DOHH2 (cell line): ENCODE measurements around the gene HBE1.

Source experiments
- H3F3A ChIP-seq: fragments of 200-600 bp; sonication (generic), shearing (Covaris generic); 2 replicates; pipeline ENCODE4 v1.6.0; 2016; ENCODE audit warnings: antibody characterized with exemption, mild to moderate bottlenecking; ENCODE audit not compliant: control insufficient read depth, insufficient read depth
- H3K27ac ChIP-seq: fragments of 200-600 bp; sonication (generic); 2 replicates; pipeline ENCODE4 v1.5.1; 2014; ENCODE audit warnings: low read depth, mild to moderate bottlenecking, low read length, moderate library complexity
- H3K27me3 ChIP-seq: fragments of 200-600 bp; sonication (generic); 2 replicates; pipeline ENCODE4 v1.6.1; 2014; ENCODE audit warnings: mild to moderate bottlenecking, low read length, mixed read lengths; ENCODE audit not compliant: control insufficient read depth
- H3K36me3 ChIP-seq: fragments of 200-600 bp; sonication (generic); 2 replicates; pipeline ENCODE4 v1.6.1; 2014; ENCODE audit warnings: mild to moderate bottlenecking, low read length, moderate library complexity, mixed read lengths; ENCODE audit not compliant: control insufficient read depth
- H3K4me1 ChIP-seq: fragments of 200-600 bp; sonication (generic); 2 replicates; pipeline ENCODE4 v1.6.1; 2014; ENCODE audit warnings: mild to moderate bottlenecking, low read length, mixed read lengths; ENCODE audit not compliant: control insufficient read depth
- H3K4me2 ChIP-seq: fragments of 200-600 bp; sonication (generic); 2 replicates; pipeline ENCODE4 v1.6.0; 2014; ENCODE audit warnings: mild to moderate bottlenecking, low read length, moderate library complexity
- H3K4me3 ChIP-seq: fragments of 200-600 bp; sonication (generic); 2 replicates; pipeline ENCODE4 v1.5.1; 2014; ENCODE audit warnings: mild to moderate bottlenecking, low read length, mixed read lengths
- H3K79me2 ChIP-seq: fragments of 200-600 bp; sonication (generic); 2 replicates; pipeline ENCODE4 v1.6.1; 2014; ENCODE audit warnings: mild to moderate bottlenecking, low read length, mixed read lengths; ENCODE audit not compliant: control insufficient read depth
- H3K9me2 ChIP-seq: fragments of 200-600 bp; sonication (generic); replicated peaks from 2 replicates; pipeline ENCODE4 v1.6.1; 2014; ENCODE audit warnings: mild to moderate bottlenecking, low read length, mixed read lengths; ENCODE audit not compliant: control insufficient read depth
- H3K9me3 ChIP-seq: fragments of 200-600 bp; sonication (generic); 2 replicates; pipeline ENCODE4 v1.6.1; 2014; ENCODE audit warnings: antibody characterized with exemption, low read length, mixed read lengths; ENCODE audit not compliant: control insufficient read depth, insufficient read depth
- H4K20me1 ChIP-seq: fragments of 200-600 bp; sonication (generic); 2 replicates; pipeline ENCODE4 v1.6.0; 2014; ENCODE audit warnings: low read depth, mild to moderate bottlenecking, antibody characterized with exemption, low read length, moderate library complexity; ENCODE audit not compliant: control insufficient read depth, insufficient read depth
- EZH2phosphoT487 ChIP-seq: fragments of 200-600 bp; sonication (generic); IDR thresholded peaks from 2 replicates; pipeline ENCODE4 v1.6.1; 2017; ENCODE audit warnings: borderline replicate concordance, mild to moderate bottlenecking, antibody characterized with exemption, low read length, moderate library complexity, mixed read lengths
- TF ChIP-seq, protein P1 (sequence below): fragments of 200-600 bp; sonication (generic); IDR thresholded peaks from one replicate; pipeline ENCODE4 v1.5.1; 2014; ENCODE audit warnings: antibody characterized with exemption, mild to moderate bottlenecking, low read depth, low read length; ENCODE audit not compliant: poor library complexity, severe bottlenecking

Gene HBE1

DNA sequence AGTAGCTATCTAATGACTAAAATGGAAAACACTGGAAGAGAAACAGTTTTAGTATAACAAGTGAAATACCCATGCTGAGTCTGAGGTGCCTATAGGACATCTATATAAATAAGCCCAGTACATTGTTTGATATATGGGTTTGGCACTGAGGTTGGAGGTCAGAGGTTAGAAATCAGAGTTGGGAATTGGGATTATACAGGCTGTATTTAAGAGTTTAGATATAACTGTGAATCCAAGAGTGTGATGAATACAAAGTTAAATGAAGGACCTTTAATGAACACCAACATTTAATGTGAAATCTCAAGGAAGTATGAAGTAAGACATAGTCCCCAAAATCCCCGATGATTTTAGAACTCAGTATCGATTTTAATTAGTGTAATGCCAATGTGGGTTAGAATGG, 32.3 kb downstream of the HBE1 start:
- H3K9me3 ChIP-seq, result no peaks in the 10 kb centered on the region

DNA sequence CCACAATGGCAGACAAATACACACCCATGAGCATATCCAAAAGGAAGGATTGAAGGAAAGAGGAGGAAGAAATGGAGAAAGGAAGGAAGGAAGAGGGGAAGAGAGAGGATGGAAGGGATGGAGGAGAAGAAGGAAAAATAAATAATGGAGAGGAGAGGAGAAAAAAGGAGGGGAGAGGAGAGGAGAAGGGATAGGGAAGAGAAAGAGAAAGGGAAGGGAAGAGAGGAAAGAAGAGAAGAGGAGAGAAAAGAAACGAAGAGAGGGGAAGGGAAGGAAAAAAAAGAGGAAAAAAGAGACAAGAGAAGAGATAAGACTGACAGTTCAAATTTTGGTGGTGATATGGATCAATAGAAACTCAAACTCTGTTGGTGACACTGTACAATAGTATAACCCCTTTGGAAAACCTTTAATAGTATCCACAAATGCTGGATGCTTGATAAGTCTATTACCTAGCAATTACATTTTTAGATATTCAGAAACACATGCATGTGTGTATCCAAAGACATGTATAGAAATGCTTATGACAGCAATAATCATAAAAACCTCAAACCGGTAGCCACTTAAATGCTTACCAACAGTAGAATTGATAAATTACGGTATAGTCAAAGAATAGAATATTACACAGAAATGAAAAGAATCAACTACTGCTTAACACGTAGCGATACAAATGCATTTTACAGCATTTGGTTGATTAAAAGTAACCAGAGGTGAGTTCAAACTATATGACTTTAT, 34.2 kb downstream of the HBE1 start:
- Histone ChIP-seq H3K9me2 (no peaks in the 10 kb centered on the region), H4K20me1 (no peaks in the 10 kb centered on the region), H3K27me3 (no peaks in the 10 kb centered on the region), H3K36me3 (no peaks in the 10 kb centered on the region), H3K79me2 (no peaks in the 10 kb centered on the region), H3K4me3 (no peak overlapping the region), H3K4me2 (no peak overlapping the region), H3K4me1 (no peaks in the 10 kb centered on the region), H3K27ac (no peak overlapping the region), H3F3A (no peaks in the 10 kb centered on the region), H3K9me3 (no peaks in the 10 kb centered on the region)
- TF ChIP-seq EZH2phosphoT487, result no peak
- TF ChIP-seq, protein P1, sequence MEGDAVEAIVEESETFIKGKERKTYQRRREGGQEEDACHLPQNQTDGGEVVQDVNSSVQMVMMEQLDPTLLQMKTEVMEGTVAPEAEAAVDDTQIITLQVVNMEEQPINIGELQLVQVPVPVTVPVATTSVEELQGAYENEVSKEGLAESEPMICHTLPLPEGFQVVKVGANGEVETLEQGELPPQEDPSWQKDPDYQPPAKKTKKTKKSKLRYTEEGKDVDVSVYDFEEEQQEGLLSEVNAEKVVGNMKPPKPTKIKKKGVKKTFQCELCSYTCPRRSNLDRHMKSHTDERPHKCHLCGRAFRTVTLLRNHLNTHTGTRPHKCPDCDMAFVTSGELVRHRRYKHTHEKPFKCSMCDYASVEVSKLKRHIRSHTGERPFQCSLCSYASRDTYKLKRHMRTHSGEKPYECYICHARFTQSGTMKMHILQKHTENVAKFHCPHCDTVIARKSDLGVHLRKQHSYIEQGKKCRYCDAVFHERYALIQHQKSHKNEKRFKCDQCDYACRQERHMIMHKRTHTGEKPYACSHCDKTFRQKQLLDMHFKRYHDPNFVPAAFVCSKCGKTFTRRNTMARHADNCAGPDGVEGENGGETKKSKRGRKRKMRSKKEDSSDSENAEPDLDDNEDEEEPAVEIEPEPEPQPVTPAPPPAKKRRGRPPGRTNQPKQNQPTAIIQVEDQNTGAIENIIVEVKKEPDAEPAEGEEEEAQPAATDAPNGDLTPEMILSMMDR, result no peak

More for the DNA sequence above, 32.3 kb downstream of the HBE1 start:
- H3K9me2 ChIP-seq, result no peaks in the 10 kb centered on the region
- H3F3A ChIP-seq, result no peaks in the 10 kb centered on the region
- H3K27ac ChIP-seq, result no peak overlapping the region
- no peaks in the 10 kb centered on the region for H4K20me1 ChIP-seq
- no peaks in the 10 kb centered on the region for H3K79me2 ChIP-seq
- H3K4me1 ChIP-seq, result no peaks in the 10 kb centered on the region
- H3K4me2 ChIP-seq, result no peak overlapping the region
- H3K4me3 ChIP-seq, result no peak overlapping the region
- TF ChIP-seq EZH2phosphoT487, result no peak
- TF ChIP-seq, protein P1, result no peak
- H3K36me3 ChIP-seq, result no peaks in the 10 kb centered on the region
- no peaks in the 10 kb centered on the region for H3K27me3 ChIP-seq

DNA sequence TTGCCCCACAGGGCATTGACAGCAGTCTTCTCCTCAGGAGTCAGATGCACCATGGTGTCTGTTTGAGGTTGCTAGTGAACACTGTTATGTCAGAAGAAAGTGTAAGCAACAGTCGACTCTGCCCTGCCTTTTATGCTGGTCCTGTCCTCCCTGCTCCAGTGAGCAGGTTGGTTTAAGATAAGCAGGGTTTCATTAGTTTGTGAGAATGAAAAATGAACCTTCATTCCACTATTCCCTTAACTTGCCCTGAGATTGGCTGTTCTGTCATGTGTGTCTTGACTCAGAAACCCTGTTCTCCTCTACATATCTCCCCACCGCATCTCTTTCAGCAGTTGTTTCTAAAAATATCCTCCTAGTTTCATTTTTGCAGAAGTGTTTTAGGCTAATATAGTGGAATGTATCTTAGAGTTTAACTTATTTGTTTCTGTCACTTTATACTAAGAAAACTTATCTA, 35.3 kb downstream of the HBE1 start, which contains the start of gene HBD:
TSS of gene HBD (minus strand) at position 103 of the 454 bp plus-strand sequence. CDS start at position 53, 50 bp downstream.
- Histone ChIP-seq H3F3A (no peaks in the 10 kb centered on the region), H3K79me2 (no peaks in the 10 kb centered on the region), H3K4me2 (no peak within 1 kb of the TSS), H3K27ac (no peak within 1 kb of the TSS), H3K9me3 (no peaks in the 10 kb centered on the region), H3K36me3 (no peaks in the 10 kb centered on the region), H3K27me3 (no peaks in the 10 kb centered on the region), H3K9me2 (no peaks in the 10 kb centered on the region), H3K4me1 (no peaks in the 10 kb centered on the region), H4K20me1 (no peaks in the 10 kb centered on the region), H3K4me3 (no peak within 1 kb of the TSS)
- no peak for TF ChIP-seq EZH2phosphoT487
- TF ChIP-seq, protein P1, result no peak
